MG63 (cell line): ENCODE data around the gene VSX2. TPM values are rescaled to one million over a fixed set of nuclear protein-coding genes. Genes with fewer than 3 reads are reported as not detected.

Source experiments
- DNase-seq: peaks from one replicate; pipeline ENCODE4 v3.0.0-alpha.2; 2020
- H3K27me3 ChIP-seq: fragments of 250-450 bp; sonication (Bioruptor Pico); 2 replicates; pipeline ENCODE4 v1.5.1; 2020; ENCODE audit warnings: mild to moderate bottlenecking, moderate library complexity
- H3K36me3 ChIP-seq: fragments of 250-450 bp; sonication (Bioruptor Pico); 2 replicates; pipeline ENCODE4 v1.5.1; 2020; ENCODE audit warnings: mild to moderate bottlenecking, moderate library complexity
- H3K4me3 ChIP-seq: fragments of 250-450 bp; sonication (Bioruptor Pico); 2 replicates; pipeline ENCODE4 v1.5.1; 2020; ENCODE audit warnings: mild to moderate bottlenecking, moderate library complexity
- H3K9me3 ChIP-seq: fragments of 250-450 bp; sonication (Bioruptor Pico); 2 replicates; pipeline ENCODE4 v1.5.1; 2020; ENCODE audit warnings: mild to moderate bottlenecking, moderate library complexity
- total RNA-seq: library from RNA; depleted of rRNA; stranded (reverse); fragments of >200 nt; shearing (Covaris generic); gene quantifications from 2 replicates; pipeline ENCODE4 v1.2.3, GENCODE V29; 2014; ENCODE audit warnings: low replicate concordance

The VSX2 gene
- total RNA-seq, 1 experiment from 2014 or later, result not detected

DNA sequence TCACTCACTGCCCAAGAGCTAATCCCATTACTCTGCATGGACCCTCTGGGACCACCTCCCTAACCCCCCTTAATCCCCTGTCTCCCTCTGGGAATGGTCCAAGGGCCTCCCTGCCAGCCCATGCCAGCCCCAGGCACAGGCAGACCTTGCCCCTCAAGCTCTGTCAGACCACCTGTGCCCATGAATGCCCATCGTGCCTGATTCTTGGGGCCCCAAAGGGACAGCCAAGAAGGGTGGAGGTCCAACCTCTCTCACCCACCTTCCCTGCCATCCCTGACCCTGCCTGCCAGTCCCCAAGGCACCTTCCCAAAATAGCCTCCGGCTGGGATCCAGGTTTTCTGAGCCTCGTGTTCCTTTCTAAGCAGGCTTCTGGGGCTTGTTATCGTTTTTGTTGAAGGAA is 20.8 kb upstream of the VSX2 start:
- H3K36me3 ChIP-seq, result no peaks in the 10 kb centered on the region
- no peaks in the 10 kb centered on the region for H3K27me3 ChIP-seq
- H3K4me3 ChIP-seq, result no peak overlapping the region
- DNase-seq, result no peak
- no peaks in the 10 kb centered on the region for H3K9me3 ChIP-seq

- Histone ChIP-seq H3K27me3 (no peaks in the 10 kb centered on the region), H3K9me3 (no peaks in the 10 kb centered on the region), H3K36me3 (no peaks in the 10 kb centered on the region), H3K4me3 (no peak overlapping the region)
- no peak for DNase-seq
These were observed 19.7 kb upstream of the VSX2 start for GRCh38 chr14:74219277-74220205.

GRCh38 chr14:74220991-74221390 is 18.3 kb upstream of the VSX2 start:
- DNase-seq, result no peak
- no peaks in the 10 kb centered on the region for H3K36me3 ChIP-seq
- H3K9me3 ChIP-seq, result no peaks in the 10 kb centered on the region
- no peak overlapping the region for H3K4me3 ChIP-seq
- H3K27me3 ChIP-seq, result no peaks in the 10 kb centered on the region

GRCh38 chr14:74221741-74222140 is 17.5 kb upstream of the VSX2 start:
- DNase-seq, result no peak
- no peaks in the 10 kb centered on the region for H3K27me3 ChIP-seq
- H3K36me3 ChIP-seq, result no peaks in the 10 kb centered on the region
- no peaks in the 10 kb centered on the region for H3K9me3 ChIP-seq
- H3K4me3 ChIP-seq, result no peak overlapping the region

- H3K9me3 ChIP-seq, result no peaks in the 10 kb centered on the region
- H3K36me3 ChIP-seq, result no peaks in the 10 kb centered on the region
- DNase-seq, result no peak
- H3K4me3 ChIP-seq, result no peak overlapping the region
- H3K27me3 ChIP-seq, result no peaks in the 10 kb centered on the region
These were observed 16.2 kb upstream of the VSX2 start for GRCh38 chr14:74223016-74223415.

- 0 out of 2 replicates have a peak, but pooled peaks cover 3% of the 10 kb centered on the region for H3K27me3 ChIP-seq
- no peak overlapping the region for H3K4me3 ChIP-seq
- H3K9me3 ChIP-seq, result no peaks in the 10 kb centered on the region
- DNase-seq, result no peak
- H3K36me3 ChIP-seq, result no peaks in the 10 kb centered on the region
These were observed 7.5 kb upstream of the VSX2 start for GRCh38 chr14:74231784-74232183.

- Histone ChIP-seq H3K36me3 (no peaks in the 10 kb centered on the region), H3K4me3 (no peak overlapping the region), H3K9me3 (no peaks in the 10 kb centered on the region), H3K27me3 (peaks cover 14% of the 10 kb centered on the region)
- DNase-seq, result no peak
These were observed 4.2 kb upstream of the VSX2 start for GRCh38 chr14:74235017-74235416.

- H3K36me3 ChIP-seq, result no peaks in the 10 kb centered on the region
- no peak for DNase-seq
- H3K27me3 ChIP-seq, result peaks cover 35% of the 10 kb centered on the region
- H3K9me3 ChIP-seq, result no peaks in the 10 kb centered on the region
- no peak overlapping the region for H3K4me3 ChIP-seq
These were observed 1.8 kb upstream of the VSX2 start for GRCh38 chr14:74237441-74237840.

GRCh38 chr14:74239848-74240793 is 872 bp downstream of the VSX2 start:
- no peaks in the 10 kb centered on the region for H3K36me3 ChIP-seq
- H3K27me3 ChIP-seq, result peaks cover 48% of the 10 kb centered on the region
- no peaks in the 10 kb centered on the region for H3K9me3 ChIP-seq
- no peak for DNase-seq
- H3K4me3 ChIP-seq, result no peak overlapping the region

DNA sequence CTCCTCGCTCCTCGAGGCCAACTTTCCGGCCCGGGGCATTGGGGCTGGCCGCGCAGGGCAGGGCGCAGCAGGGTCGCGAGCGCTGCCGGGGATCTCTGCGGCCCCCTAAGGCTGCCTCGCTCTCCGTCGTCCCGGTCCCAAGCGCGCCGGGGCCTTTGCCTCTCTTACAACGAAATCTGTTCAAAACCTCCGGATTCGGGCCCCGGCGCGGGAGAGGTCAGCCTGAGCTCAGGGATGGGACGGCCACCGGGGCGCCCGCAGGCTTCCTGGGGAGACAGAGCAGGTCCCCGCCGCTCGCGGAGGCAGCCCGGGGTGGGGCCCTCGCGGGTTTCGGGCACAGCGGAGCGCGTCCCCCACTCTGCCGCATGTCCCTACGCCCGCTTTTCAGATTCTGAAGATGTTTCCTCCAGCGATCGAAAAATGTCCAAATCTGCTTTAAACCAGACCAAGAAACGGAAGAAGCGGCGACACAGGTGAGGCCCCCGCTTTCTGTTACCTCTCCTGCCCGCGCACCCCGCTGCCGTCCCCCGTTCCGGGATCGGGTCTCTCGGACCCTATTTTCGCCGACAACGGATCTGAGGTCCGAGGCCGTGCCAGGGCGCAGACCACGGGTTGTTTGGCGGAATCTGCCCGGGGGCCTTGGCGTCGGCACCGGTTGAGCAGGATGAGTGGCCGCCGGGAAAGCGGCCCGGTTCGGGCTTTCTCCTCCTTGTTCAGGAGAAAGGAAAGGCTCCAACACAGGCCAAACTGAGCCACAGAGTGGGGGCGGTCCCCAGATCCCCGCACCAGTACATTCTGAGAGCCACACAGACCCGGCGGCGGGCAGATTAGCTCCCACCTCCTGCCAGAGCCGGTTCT is 1.8 kb downstream of the VSX2 start:
- peaks cover 48% of the 10 kb centered on the region for H3K27me3 ChIP-seq
- H3K36me3 ChIP-seq, result no peaks in the 10 kb centered on the region
- no peak overlapping the region for H3K4me3 ChIP-seq
- H3K9me3 ChIP-seq, result no peaks in the 10 kb centered on the region
- no peak for DNase-seq

GRCh38 chr14:74241652-74242017 is 2.4 kb downstream of the VSX2 start:
- H3K36me3 ChIP-seq, result no peaks in the 10 kb centered on the region
- H3K9me3 ChIP-seq, result no peaks in the 10 kb centered on the region
- no peak for DNase-seq
- peaks cover 48% of the 10 kb centered on the region for H3K27me3 ChIP-seq
- no peak overlapping the region for H3K4me3 ChIP-seq

DNA sequence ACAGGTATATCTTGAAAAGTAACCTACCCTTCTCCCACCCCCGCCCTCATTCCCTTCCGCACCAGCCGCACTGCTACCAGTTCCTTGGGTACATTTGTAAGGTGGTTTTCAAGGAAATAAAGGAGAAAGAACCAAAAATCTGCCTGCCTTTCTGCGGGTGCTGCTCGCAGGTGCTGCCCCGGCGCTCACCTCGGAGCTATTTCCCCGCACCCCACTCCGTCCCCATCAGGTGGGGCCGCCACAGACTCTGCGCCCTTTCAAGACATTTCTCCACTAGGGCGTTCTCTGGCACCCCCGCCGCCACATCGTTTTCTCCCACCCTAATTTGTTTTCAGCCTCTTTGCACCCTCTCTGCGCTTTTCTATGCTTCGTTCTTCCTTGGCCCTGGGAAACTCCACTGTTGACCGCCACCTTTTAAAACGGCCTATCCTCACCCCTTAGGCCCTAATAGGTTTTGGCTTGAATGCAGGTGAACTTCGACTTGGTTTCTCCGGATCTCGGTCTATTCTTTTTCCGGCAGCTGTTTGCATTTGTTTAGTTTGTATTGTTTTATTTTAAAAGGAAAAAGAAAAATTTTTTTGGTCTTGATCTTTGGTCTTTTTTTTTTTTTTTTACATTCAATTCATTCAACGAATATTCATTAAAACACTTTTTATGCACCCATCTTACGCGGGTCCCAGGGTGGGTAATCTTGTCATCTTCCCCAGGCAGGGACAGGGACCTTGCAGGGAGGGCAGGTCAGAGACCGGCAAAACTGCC is 3.0 kb downstream of the VSX2 start:
- Histone ChIP-seq H3K9me3 (no peaks in the 10 kb centered on the region), H3K36me3 (no peaks in the 10 kb centered on the region), H3K4me3 (no peak overlapping the region), H3K27me3 (peaks cover 48% of the 10 kb centered on the region)
- no peak for DNase-seq

DNA sequence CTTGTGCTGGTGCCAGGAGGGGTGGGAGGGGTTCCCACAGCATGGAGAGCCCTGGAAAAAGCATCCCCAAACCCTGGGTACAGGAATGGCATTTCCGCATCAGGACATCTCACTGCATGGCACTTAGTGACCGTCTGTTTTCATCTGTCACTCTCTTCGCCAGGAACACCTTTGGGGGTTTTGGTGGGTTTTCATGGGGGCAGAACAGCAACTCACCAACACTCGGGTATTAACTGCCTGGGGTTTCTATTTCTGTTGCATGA is 3.5 kb downstream of the VSX2 start:
- no peak for DNase-seq
- Histone ChIP-seq H3K36me3 (no peaks in the 10 kb centered on the region), H3K4me3 (no peak overlapping the region), H3K9me3 (no peaks in the 10 kb centered on the region), H3K27me3 (peaks cover 48% of the 10 kb centered on the region)

DNA sequence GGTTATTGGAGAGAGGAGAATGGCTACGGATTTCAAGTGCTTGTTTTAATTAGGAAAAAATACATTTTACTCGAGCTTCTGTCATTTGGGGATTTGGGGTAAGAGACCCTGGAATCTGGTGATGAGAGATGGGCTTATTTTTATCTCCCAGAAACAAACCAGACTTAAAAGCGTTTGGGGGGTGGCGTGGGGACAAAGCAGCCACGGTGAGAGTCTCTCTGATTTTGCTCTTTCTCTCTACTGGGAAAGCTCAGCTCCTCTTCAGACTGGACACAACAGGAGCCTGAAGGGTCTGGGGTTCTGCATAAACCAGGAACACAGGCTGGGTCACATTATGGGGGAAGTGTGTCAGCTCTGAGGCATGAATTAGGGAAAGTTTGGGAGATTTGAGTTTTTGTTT is 3.8 kb downstream of the VSX2 start:
- Histone ChIP-seq H3K36me3 (no peaks in the 10 kb centered on the region), H3K27me3 (peaks cover 48% of the 10 kb centered on the region), H3K4me3 (no peak overlapping the region), H3K9me3 (no peaks in the 10 kb centered on the region)
- no peak for DNase-seq

DNA sequence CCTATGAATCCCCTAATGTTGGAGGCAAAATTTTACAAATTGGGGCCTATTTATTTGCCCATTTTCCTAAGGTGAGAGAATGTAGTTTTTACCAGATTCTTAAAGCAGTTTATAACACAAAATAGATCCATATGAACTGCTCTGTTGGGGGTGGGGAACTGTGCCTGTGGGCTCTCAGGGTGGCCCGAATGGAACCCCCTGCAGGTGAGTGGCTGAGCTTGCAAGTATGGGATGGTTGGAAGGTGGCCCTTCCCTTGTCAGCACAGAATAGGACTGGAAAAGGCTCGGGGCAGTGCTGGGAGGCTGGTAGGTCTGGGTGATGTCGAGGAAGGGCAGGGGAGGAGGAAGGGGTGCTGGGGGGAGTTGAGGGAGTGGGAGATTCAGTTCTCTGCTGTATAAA is 4.9 kb downstream of the VSX2 start:
- H3K4me3 ChIP-seq, result no peak overlapping the region
- H3K9me3 ChIP-seq, result no peaks in the 10 kb centered on the region
- DNase-seq, result no peak
- no peaks in the 10 kb centered on the region for H3K36me3 ChIP-seq
- peaks cover 46% of the 10 kb centered on the region for H3K27me3 ChIP-seq

- DNase-seq, result no peak
- H3K36me3 ChIP-seq, result no peaks in the 10 kb centered on the region
These were observed 6.0 kb downstream of the VSX2 start for GRCh38 chr14:74245292-74245691.

More at GRCh38 chr14:74245292-74245691, 6.0 kb downstream of the VSX2 start:
- Histone ChIP-seq H3K4me3 (no peak overlapping the region), H3K9me3 (no peaks in the 10 kb centered on the region), H3K27me3 (peaks cover 34% of the 10 kb centered on the region)
